ENCODE measurements around the gene PDE4A. TPM values are rescaled to one million over a fixed set of nuclear protein-coding genes. Genes with fewer than 3 reads are reported as not detected.

The PDE4A gene
- total and polyA plus RNA-seq, 2 of the 8 experiments (the other 6 are each of a cell fraction or from before 2014, with no cell fraction given) = 2.0 to 4.4 TPM

DNA sequence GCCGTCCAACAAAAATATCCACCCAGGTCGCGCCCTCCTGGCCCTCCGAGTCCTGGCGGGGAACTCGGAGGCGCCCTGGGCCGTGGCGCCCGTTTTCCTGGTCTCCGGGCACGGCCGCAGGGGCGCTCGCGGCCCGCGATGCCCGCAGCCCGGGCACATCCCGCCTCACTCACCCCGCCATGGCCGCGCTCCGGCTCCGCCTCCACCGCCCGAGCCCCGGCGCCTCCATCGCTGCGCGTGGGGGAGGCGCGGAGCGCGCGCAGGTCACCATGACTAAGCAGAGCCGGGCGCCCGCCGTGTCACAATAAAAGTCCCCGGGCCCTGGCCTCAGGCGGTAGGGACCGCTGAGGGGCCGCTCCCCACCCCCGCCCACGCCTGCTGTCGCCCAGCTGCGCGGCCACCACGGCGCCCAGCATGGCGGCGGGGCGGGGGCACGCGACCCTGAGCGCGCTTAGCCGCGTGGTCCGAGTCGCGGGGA, 82.2 kb downstream of the PDE4A start:
- Histone ChIP-seq H4K91ac (replicated peaks; ENCODE audit: insufficient read length, low read length) (peak overlapping the region; percentile 99), H3K79me1 (ENCODE audit: low read depth, low read length) (peaks cover 8% of the 10 kb centered on the region; the same call in 1 of the 2 replicates), H2AK5ac (ENCODE audit: low read depth, low read length) (peak overlapping the region; percentile 56; the same call in 1 of the 2 replicates), H3K9ac (replicated peaks in 1 of 4; ENCODE audit: extremely low read depth in 1 of 4, low read depth in 3 of 4, low read length in 3 of 4) (peak overlapping the region; percentile 81 to 91 (median 87)), H3K9me3 (ENCODE audit: insufficient read depth in 2 of 2, low read depth in 1 of 2, low read length in 1 of 2) (no peaks in the 10 kb centered on the region), H3K14ac (ENCODE audit: insufficient read length) (peak overlapping the region; percentile 27), H4K8ac (ENCODE audit: extremely low read depth, insufficient read depth, low read length) (peak overlapping the region; percentile 97), H3K4ac (replicated peaks; ENCODE audit: insufficient read length, low read depth, low read length) (peak overlapping the region; percentile 94), H3K4me3 (ENCODE audit: extremely low read depth in 1 of 4, insufficient read depth in 2 of 4, low read depth in 3 of 4, low read length in 4 of 4) (peak overlapping the region; percentile 64 to 96 (median 86)), H3K23ac (ENCODE audit: insufficient read length) (no peak overlapping the region), H2BK15ac (ENCODE audit: low read length) (peak overlapping the region; percentile 92; the same call in 1 of the 2 replicates), H3K4me1 (replicated peaks in 1 of 4; ENCODE audit: control insufficient read depth in 3 of 4, insufficient read depth in 4 of 4, low read length in 3 of 4) (peaks cover 3 to 24% (median 13%) of the 10 kb centered on the region in 4 experiments), H2AFZ (ENCODE audit: low read length) (no peak overlapping the region), H2BK20ac (ENCODE audit: low read length) (no peak overlapping the region), H2BK12ac (ENCODE audit: low read depth, low read length) (0 out of 2 replicates have a peak overlapping the region, but pooled peaks have one; percentile 68), H4K20me1 (replicated peaks in 1 of 2; ENCODE audit: control insufficient read depth in 1 of 2, insufficient read depth in 2 of 2, low read length in 2 of 2) (peaks cover 0 to 8% of the 10 kb centered on the region in 2 experiments), H3K27me3 (replicated peaks in 1 of 4; ENCODE audit: control insufficient read depth in 3 of 4, extremely low read depth in 1 of 4, insufficient read depth in 3 of 4, low read length in 3 of 4) (no peaks in the 10 kb centered on the region), H2BK120ac (replicated peaks; ENCODE audit: low read depth, low read length) (no peak overlapping the region), H4K5ac (ENCODE audit: insufficient read length, low read depth, low read length) (peak overlapping the region; percentile 93), H3K18ac (ENCODE audit: extremely low read depth, low read length) (peak overlapping the region; percentile 95), H3K79me2 (ENCODE audit: control insufficient read depth in 1 of 2, insufficient read depth in 2 of 2, low read length in 2 of 2) (peaks cover 0 to 34% of the 10 kb centered on the region in 2 experiments; a peak in 2 of 4 replicates), H3K56ac (replicated peaks; ENCODE audit: insufficient read length, low read depth, low read length) (peak overlapping the region; percentile 95), H3K4me2 (ENCODE audit: insufficient read depth in 1 of 2, low read depth in 2 of 2, low read length in 2 of 2) (peak overlapping the region; percentile 88 to 91), H3K27ac (ENCODE audit: low read depth, low read length) (peak overlapping the region; percentile 96), H2BK5ac (ENCODE audit: low read depth, low read length) (peak overlapping the region; percentile 92; the same call in 1 of the 2 replicates), H3K23me2 (ENCODE audit: low read depth, low read length) (peaks cover 10% of the 10 kb centered on the region; the same call in 1 of the 2 replicates), H3K36me3 (ENCODE audit: control insufficient read depth in 2 of 4, insufficient read depth in 4 of 4, low read length in 3 of 4) (peaks cover 7 to 18% (median 9%) of the 10 kb centered on the region in 4 experiments; a peak in 6 of 8 replicates)
- CTCF ChIA-PET (ENCODE audit: partially characterized antibody) = no interaction called here
- peak; percentile 73 to 92 for DNase-seq (ENCODE audit: low read depth in 1 of 2, low spot score in 2 of 2)
- WGBS, 2 experiments (ENCODE audit: extremely low coverage in 1 of 2, insufficient coverage in 1 of 2, insufficient read length in 1 of 2, insufficient replicate concordance in 2 of 2, low coverage in 1 of 2, low lambda C conversion rate in 2 of 2, missing lambda C conversion rate in 1 of 2) = 2% methylated on average over 36 of the region's 65 CpGs; no CpG with 5 or more reads in 1 of the 2 experiments
- POLR2A ChIA-PET (ENCODE audit: partially characterized antibody) = interaction anchor here (0.5 to 2.1 kb wide), 9 partner anchors 10 to 340 kb away, joined by 3 to 9 read pairs (median 4); partner anchors contain the start of gene S1PR5
- no peak for FAIRE-seq
- TF ChIP-seq HDAC6 (IDR thresholded peaks at IDR 0.05; ENCODE audit: low read depth, low read length) = peak; percentile 30
- TF ChIP-seq MAFK (IDR thresholded peaks at IDR 0.05; ENCODE audit: low read depth, low read length) = peak; percentile 96; the same call in 1 of the 2 replicates
- TF ChIP-seq, protein P1, sequence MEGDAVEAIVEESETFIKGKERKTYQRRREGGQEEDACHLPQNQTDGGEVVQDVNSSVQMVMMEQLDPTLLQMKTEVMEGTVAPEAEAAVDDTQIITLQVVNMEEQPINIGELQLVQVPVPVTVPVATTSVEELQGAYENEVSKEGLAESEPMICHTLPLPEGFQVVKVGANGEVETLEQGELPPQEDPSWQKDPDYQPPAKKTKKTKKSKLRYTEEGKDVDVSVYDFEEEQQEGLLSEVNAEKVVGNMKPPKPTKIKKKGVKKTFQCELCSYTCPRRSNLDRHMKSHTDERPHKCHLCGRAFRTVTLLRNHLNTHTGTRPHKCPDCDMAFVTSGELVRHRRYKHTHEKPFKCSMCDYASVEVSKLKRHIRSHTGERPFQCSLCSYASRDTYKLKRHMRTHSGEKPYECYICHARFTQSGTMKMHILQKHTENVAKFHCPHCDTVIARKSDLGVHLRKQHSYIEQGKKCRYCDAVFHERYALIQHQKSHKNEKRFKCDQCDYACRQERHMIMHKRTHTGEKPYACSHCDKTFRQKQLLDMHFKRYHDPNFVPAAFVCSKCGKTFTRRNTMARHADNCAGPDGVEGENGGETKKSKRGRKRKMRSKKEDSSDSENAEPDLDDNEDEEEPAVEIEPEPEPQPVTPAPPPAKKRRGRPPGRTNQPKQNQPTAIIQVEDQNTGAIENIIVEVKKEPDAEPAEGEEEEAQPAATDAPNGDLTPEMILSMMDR (IDR thresholded peaks at IDR 0.05; ENCODE audit: control extremely low read depth in 1 of 3, insufficient read depth in 1 of 3, low read depth in 1 of 3, low read length in 3 of 3) = peak in 1 of 3 experiments; percentile 6; a peak in 1 of 4 replicates
- TF ChIP-seq EP300 (IDR thresholded peaks at IDR 0.05; ENCODE audit: borderline replicate concordance in 1 of 2, low read depth in 2 of 2, low read length in 2 of 2) = peak; percentile 11 to 92; a peak in 2 of 3 replicates
- 0 out of 2 replicates have a peak, but pooled peaks have one; percentile 36 for TF ChIP-seq JUND (IDR thresholded peaks at IDR 0.05; ENCODE audit: low read length)
- no peak for TF ChIP-seq CTBP2 (IDR thresholded peaks at IDR 0.05; ENCODE audit: borderline replicate concordance, insufficient read depth, insufficient read length, low read length)
- TF ChIP-seq CBX5 (IDR thresholded peaks at IDR 0.05; ENCODE audit: low read depth, low read length) = no peak
- TF ChIP-seq PHF8 (conservative IDR thresholded peaks at IDR 0.05; ENCODE audit: low read depth, low read length) = peak; percentile 80
- 0 out of 2 replicates have a peak, but pooled peaks have one; percentile 22 for TF ChIP-seq NRF1 (IDR thresholded peaks at IDR 0.05; ENCODE audit: low read depth, low read length)

Measured in H1 (cell line).